HAP-1 (cell line): ENCODE measurements around the gene PRKRIP1.
A peak's percentile ranks its signal among the peaks of the same experiment; 100 is the strongest.

Experiments
- DNase-seq, 2 experiments: peaks; one replicate each; pipeline ENCODE4 v3.0.0-alpha.2; 2016 to 2020; ENCODE audit warnings: low spot score in 2 of 2
- H3K27me3 ChIP-seq: fragments of 250-450 bp; sonication (Bioruptor Pico); 2 replicates; pipeline ENCODE4 v1.5.1; 2020; ENCODE audit warnings: low read depth, mild to moderate bottlenecking, moderate library complexity
- H3K36me3 ChIP-seq: fragments of 250-450 bp; sonication (Bioruptor Pico); replicated peaks from 2 replicates; pipeline ENCODE4 v1.5.1; 2020; ENCODE audit warnings: mild to moderate bottlenecking
- H3K4me1 ChIP-seq: fragments of 250-450 bp; sonication (Bioruptor Pico); 2 replicates; pipeline ENCODE4 v1.5.1; 2020; ENCODE audit warnings: mild to moderate bottlenecking
- H3K4me3 ChIP-seq: fragments of 250-450 bp; sonication (Bioruptor Pico); 2 replicates; pipeline ENCODE4 v1.5.1; 2020; ENCODE audit warnings: mild to moderate bottlenecking, moderate library complexity
- H3K9me3 ChIP-seq: fragments of 250-450 bp; sonication (Bioruptor Pico); 2 replicates; pipeline ENCODE4 v1.5.1; 2020; ENCODE audit warnings: mild to moderate bottlenecking, moderate library complexity
- in situ Hi-C: fragments of 300-500 bp; cut with MboI; formaldehyde crosslinking; loops from 3 replicates; pipeline ENCODE4 v1.14.3; 2020; ENCODE audit warnings: low sequenced_read_pairs, inconsistent platforms, mixed read lengths

The PRKRIP1 gene

DNA sequence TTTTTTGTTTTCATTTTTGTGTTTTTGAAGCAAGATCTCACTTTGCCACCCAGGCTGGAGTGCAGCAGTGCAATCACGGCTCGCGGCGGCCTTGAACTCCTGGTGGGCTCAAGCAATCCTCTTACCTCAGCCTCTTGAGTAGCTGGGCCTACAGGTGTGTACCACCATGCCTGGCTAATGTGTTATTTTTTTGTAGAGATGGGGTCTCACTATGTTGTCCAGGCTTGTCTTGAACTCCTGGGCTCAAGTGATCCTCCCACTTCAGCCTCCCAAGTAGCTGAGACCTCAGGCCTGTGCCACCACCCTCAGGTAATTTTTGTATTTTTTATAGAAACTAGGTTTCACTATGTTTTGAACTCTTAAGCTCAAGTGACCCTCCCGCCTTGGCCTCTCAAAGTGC is 14.8 kb downstream of the PRKRIP1 start:
- in situ Hi-C loops: no loop called here
- no peaks in the 10 kb centered on the region for H3K9me3 ChIP-seq
- no peaks in the 10 kb centered on the region for H3K4me1 ChIP-seq
- no peak for DNase-seq
- H3K36me3 ChIP-seq: peaks cover 73% of the 10 kb centered on the region
- no peak overlapping the region for H3K4me3 ChIP-seq
- H3K27me3 ChIP-seq: no peaks in the 10 kb centered on the region

DNA sequence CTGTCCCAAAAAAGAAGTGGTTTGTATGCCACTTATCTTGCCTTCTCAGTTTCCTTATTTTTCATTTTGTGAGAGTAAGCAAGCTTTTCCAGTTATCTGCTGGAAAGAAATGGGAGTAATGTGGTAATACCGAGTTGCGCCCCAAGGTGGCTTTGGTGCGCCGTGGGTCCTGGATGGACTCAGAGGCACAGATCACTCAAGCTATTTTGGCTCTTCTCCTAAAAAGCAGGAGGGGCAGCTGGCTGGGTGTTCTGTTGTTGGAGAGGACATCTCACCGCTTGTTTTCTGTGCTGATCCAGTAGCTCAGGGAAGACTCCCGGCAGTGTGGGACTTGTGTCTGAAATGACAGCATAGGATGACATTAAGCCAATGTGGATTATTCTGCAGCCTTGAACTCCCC is 16.4 kb downstream of the PRKRIP1 start:
- in situ Hi-C loops: no loop called here
- DNase-seq: peak in 1 of 2 experiments; percentile 48
- Histone ChIP-seq H3K4me3 (no peak overlapping the region), H3K9me3 (no peaks in the 10 kb centered on the region), H3K4me1 (no peaks in the 10 kb centered on the region), H3K36me3 (peaks cover 66% of the 10 kb centered on the region), H3K27me3 (no peaks in the 10 kb centered on the region)

DNA sequence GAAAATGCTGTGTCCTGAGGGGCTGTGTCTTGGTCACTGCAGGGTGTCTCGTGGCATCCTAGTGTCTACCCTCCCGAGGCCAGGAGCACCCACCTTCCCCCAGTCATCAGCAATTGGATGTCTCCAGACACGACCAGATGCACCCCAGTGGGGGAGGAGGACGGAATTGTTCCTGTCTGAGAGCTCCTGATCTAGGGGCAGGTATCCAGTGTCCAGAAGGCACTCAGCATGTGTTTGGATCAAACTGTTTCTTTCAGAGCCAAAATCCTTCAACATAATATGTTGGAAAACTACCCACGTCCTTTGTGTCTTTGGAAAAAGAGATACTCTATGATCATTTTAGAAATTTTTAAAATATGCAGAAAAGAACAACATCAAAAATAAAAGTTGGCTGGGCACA is 16.9 kb downstream of the PRKRIP1 start:
- in situ Hi-C loops: no loop called here
- Histone ChIP-seq H3K4me3 (no peak overlapping the region), H3K36me3 (peaks cover 62% of the 10 kb centered on the region), H3K4me1 (no peaks in the 10 kb centered on the region), H3K27me3 (no peaks in the 10 kb centered on the region), H3K9me3 (no peaks in the 10 kb centered on the region)
- DNase-seq: no peak

DNA sequence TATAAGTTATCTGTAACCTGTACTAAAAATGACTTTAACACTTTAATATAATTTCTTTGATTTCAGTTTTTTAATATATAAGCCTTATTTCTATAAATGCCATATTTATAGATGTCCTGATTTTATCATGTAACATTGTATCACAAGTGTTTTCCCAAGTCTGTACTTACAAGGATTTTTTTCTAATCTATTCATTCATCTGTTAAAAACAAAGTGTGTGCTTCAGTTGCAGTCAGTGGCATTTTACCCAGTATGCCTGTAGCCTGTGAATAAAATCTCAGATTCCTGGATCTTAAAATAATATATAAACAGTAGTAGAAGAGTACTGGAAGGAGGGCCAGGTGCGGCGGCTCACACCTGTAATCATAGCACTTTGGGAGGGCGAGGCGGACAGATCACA is 17.4 kb downstream of the PRKRIP1 start:
- in situ Hi-C loops: no loop called here
- Histone ChIP-seq H3K27me3 (no peaks in the 10 kb centered on the region), H3K4me3 (no peak overlapping the region), H3K36me3 (peaks cover 62% of the 10 kb centered on the region), H3K4me1 (no peaks in the 10 kb centered on the region), H3K9me3 (no peaks in the 10 kb centered on the region)
- DNase-seq: no peak

DNA sequence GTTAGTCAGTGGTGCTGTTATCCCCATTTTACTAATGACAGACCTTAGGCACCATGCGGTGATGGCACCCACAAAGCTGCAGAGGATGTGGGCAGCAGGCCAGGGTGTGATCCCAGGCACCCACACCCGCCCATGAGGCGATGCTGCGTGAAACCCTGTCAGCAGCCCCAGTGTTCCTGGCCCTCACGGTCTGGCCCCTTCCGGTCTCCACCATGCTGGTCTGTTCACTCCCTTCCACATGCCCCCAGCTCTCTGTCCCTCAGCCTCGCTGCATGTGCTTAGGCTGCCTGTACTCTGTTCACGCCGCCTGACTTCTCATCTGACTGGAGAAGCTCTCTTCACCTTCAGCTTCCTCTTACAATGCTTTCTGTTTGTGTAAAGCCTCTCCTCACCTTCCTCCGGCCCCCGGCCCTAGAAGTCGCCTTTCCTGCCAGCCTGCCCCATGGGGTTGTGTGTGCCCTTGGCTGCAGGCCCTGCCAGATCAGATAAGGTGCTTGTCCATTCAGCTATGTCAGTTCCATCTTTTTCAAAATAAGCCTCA is 19.6 kb downstream of the PRKRIP1 start:
- Histone ChIP-seq H3K27me3 (no peaks in the 10 kb centered on the region), H3K36me3 (peaks cover 57% of the 10 kb centered on the region), H3K4me1 (no peaks in the 10 kb centered on the region), H3K4me3 (no peak overlapping the region), H3K9me3 (no peaks in the 10 kb centered on the region)
- in situ Hi-C loops: no loop called here
- no peak for DNase-seq

DNA sequence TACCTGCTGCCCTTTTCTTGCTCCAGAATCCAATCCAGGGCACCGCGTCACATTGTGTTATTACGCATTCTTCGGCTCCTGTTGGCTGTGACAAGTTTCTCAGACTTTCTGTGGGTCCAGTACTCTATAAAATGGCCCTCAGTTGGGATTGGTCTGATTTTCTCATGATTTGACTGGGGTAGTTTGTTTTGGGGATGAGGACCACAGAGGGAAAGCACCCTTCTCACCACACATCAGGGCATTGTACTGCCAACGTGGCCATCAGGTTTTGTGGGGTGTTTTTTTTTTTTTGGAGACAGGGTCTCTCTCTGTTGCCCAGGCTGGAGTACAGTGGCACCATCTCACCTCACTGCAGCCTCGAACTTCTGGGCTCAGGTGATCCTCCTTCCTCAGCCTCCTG is 20.2 kb downstream of the PRKRIP1 start:
- H3K9me3 ChIP-seq: no peaks in the 10 kb centered on the region
- no peaks in the 10 kb centered on the region for H3K4me1 ChIP-seq
- H3K4me3 ChIP-seq: no peak overlapping the region
- H3K36me3 ChIP-seq: peaks cover 59% of the 10 kb centered on the region
- H3K27me3 ChIP-seq: no peaks in the 10 kb centered on the region
- no peak for DNase-seq
- in situ Hi-C loops: no loop called here

DNA sequence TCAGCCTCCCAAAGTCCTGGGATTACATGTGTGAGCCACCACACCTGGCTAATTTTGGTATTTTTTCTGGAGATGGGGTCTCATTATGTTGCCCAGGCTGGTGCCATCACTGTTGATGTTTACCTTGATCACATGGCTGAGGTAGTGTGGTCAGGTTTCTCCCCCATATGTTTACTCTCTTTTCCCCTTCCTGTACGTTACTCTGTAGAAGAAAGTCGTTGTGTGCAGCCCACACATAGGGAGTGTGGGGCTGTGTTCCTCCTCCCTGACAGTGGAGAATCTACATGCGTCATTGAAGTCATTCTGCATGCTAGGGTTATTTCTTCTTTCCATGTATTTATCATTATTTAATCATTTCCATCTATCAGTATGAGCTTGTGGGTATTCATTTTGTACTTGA is 20.9 kb downstream of the PRKRIP1 start:
- in situ Hi-C loops: no loop called here
- Histone ChIP-seq H3K4me3 (no peak overlapping the region), H3K36me3 (peaks cover 58% of the 10 kb centered on the region), H3K4me1 (no peaks in the 10 kb centered on the region), H3K9me3 (no peaks in the 10 kb centered on the region), H3K27me3 (no peaks in the 10 kb centered on the region)
- no peak for DNase-seq

DNA sequence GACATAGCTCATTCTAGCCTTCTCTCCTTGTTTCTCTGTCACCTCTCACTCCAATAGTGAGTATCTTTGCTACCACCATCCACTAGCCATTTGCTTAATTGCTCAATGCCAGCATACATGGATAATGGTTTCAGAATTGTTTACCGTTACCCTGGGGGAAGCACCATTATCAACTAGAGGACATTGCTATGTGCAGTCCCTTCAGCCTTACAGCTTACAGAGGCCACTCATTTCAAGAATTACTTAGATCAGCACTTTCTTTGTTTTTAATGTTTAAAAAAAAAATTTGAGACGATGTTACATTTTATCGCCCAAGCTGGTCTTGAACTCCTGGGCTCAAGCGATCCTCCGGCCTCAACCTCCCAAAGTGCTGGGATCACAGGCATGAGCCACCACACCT is 22.4 kb downstream of the PRKRIP1 start:
- Histone ChIP-seq H3K27me3 (no peaks in the 10 kb centered on the region), H3K9me3 (no peaks in the 10 kb centered on the region), H3K36me3 (peaks cover 45% of the 10 kb centered on the region), H3K4me1 (no peaks in the 10 kb centered on the region), H3K4me3 (no peak overlapping the region)
- in situ Hi-C loops: no loop called here
- DNase-seq: no peak

DNA sequence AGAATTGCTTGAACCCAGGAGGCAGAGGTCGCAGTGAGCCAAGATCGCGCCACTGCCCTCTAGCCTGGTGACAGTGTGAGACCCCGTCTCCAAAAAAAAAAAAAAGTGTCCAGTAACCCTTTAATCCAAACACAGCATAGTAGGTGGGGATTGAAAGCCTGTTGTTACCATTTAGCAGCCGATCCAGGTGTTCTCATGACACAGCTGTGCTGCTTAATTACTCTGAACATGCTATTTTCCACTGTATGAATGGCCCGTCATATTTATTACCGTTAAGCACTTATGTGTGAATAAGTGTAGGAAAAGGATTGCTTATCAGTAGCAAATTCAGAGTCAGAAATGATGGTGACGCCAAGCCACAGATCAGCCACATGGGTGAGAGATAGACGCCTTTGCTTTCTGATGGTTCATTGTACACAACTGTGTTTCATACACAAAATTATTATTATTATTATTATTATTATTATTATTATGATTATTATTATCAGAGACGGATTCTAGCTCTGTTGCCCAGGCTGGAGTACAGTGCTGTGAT is 25.6 kb downstream of the PRKRIP1 start:
- H3K27me3 ChIP-seq: no peaks in the 10 kb centered on the region
- no peaks in the 10 kb centered on the region for H3K9me3 ChIP-seq
- in situ Hi-C loops: no loop called here
- no peak for DNase-seq
- peaks cover 45% of the 10 kb centered on the region for H3K36me3 ChIP-seq
- no peak overlapping the region for H3K4me3 ChIP-seq
- H3K4me1 ChIP-seq: no peaks in the 10 kb centered on the region

DNA sequence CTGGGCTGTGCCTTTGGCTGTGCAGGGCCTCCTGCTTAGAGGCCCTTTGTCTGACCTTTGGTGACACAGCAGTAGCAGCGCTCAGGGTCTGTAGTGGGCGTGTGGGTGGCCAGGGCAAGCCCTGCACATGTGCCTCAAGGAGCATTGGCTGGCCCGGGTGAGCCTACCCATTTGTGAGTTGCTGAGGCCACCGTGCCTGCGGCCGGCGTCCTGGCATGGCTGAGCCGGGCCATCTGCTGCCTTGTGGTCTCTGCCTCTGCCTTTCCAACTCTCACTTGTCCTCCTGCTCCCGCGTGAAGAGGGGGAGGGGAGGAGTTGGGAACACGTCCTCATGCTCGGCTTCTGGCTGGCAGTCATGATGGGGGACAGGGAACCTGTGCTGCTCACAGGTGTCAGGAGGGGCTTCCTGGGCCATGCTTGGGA is 28.0 kb downstream of the PRKRIP1 start:
- Histone ChIP-seq H3K4me1 (no peaks in the 10 kb centered on the region), H3K9me3 (no peaks in the 10 kb centered on the region), H3K27me3 (no peaks in the 10 kb centered on the region), H3K4me3 (no peak overlapping the region), H3K36me3 (peaks cover 33% of the 10 kb centered on the region)
- no peak for DNase-seq
- in situ Hi-C loops: no loop called here

DNA sequence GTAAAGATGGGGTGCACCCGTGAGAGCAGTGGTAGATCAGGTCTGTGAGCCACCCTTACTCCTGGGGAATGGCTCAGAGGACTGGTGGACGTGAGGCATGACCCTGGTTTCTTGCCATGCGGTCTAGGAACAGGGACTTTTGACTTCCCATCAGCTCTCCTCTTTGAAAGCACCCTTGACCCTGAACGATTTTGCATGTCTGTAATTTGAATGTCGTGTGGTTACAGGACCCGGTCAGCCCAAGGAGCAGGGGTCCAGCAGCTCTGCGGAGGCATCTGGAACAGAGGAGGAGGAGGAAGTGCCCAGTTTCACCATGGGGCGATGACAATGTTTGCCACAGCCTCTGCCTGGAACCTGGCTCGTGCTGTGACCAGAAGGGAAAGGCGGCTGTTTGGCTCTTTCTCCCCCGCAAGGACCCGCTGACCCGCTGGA is 28.6 kb downstream of the PRKRIP1 start:
- Histone ChIP-seq H3K9me3 (no peaks in the 10 kb centered on the region), H3K27me3 (no peaks in the 10 kb centered on the region), H3K4me1 (no peaks in the 10 kb centered on the region), H3K4me3 (no peak overlapping the region), H3K36me3 (peaks cover 33% of the 10 kb centered on the region)
- DNase-seq: no peak
- in situ Hi-C loops: no loop called here

DNA sequence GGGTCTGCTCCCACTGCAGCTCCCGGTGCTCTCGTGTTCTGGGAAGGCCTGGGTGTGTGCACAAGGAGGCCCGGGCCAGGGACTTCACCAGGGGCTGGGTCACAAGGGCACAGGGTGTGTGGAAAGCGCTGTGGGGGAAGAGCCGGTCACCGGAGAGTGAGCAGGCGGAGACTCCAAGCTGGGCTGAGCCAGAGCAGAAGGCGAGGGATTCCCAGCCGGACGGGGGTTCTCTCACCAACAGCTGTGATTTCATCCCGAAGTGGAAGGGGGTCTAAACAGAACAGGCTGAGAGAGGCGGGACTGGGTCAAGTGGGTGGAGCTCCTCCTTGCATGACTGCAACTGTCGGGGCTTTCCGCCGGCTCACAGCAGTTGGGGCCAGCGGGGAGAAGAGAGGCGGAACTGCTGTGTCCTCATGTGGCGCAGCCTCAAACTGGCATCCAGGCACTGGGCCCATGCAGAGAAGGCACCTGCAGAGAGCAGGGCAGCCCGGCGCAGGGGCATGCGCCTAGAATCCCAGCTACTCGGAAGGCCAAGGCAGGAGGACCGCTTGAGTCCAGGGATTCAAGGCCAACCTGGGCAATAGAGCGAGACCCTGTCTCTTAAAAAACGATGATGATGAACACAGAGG is 29.6 kb downstream of the PRKRIP1 start:
- H3K4me3 ChIP-seq: no peak overlapping the region
- H3K9me3 ChIP-seq: no peaks in the 10 kb centered on the region
- in situ Hi-C loops: no loop called here
- no peaks in the 10 kb centered on the region for H3K4me1 ChIP-seq
- peaks cover 25% of the 10 kb centered on the region for H3K36me3 ChIP-seq
- DNase-seq: no peak
- no peaks in the 10 kb centered on the region for H3K27me3 ChIP-seq

DNA sequence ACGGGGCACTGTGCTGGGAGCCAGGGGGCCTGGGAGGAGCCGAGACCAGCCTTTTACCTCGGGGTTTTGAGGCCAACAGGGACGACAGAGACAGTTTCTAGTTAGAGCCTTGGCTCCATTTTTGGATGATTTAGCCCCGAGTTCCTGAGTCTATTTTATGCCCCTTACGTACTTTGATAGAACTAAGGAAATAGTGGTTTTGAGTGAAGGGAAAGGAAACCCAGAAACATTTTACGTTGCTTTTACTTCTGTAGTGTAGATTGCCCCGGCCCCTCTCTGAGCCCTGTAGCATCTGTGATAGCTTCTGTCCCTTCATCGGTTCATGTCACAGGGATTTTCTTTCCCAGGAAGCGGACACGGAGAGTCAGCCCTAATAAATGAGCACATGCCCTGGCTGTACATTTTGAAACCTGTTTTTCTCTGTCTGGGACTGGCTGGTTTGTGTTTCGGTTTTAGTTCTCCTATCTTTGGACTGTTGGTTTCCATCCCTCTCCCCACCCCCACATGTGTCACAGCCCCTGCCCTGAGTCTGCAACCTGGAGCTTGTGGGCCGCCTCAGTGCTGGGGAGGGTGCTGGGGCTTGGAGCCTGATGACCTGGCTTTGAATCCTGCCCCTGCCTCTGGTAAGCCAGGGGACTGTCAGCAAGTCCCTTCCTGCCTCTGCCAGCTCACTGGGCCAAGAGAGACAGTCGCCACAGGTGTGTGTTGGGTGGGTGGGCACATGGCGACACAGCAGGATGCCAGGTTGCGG is 30.3 kb downstream of the PRKRIP1 start:
- no peak for DNase-seq
- Histone ChIP-seq H3K27me3 (no peaks in the 10 kb centered on the region), H3K4me1 (no peaks in the 10 kb centered on the region), H3K9me3 (no peaks in the 10 kb centered on the region), H3K36me3 (peaks cover 20% of the 10 kb centered on the region), H3K4me3 (no peak overlapping the region)
- in situ Hi-C loops: no loop called here

DNA sequence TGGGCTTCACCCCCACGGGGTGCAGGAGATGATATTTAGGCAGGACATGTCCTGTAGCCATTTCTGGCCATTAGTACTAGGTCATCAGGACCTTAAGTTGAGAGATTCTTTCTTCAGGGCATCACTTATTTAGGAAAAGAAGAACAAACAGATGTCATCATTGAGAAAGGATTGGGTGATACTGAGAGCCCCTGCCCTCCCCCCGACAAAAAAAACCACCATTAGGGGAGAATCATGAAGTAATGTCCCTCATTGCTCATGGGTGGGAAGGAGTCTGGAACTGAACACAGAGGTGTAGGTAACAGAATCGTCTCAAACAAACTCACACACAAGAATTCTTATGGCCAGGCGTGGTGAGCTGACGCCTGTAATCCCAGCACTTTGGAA is 30.8 kb downstream of the PRKRIP1 start:
- no peak for DNase-seq

More for the DNA sequence above, 30.8 kb downstream of the PRKRIP1 start:
- H3K36me3 ChIP-seq: peaks cover 18% of the 10 kb centered on the region
- no peaks in the 10 kb centered on the region for H3K9me3 ChIP-seq
- H3K4me3 ChIP-seq: no peak overlapping the region
- no peaks in the 10 kb centered on the region for H3K27me3 ChIP-seq
- in situ Hi-C loops: no loop called here
- H3K4me1 ChIP-seq: peaks cover 5% of the 10 kb centered on the region; the same call in 1 of the 2 replicates
